Choroid plexus epithelial cell (primary cell): Measurements from ENCODE around the gene C10orf143.
A peak's percentile ranks its signal among the peaks of the same experiment; 100 is the strongest.

Experiments used
- DNase-seq: peaks from one replicate; pipeline ENCODE4 v3.0.0-alpha.2; 2010; ENCODE audit warnings: low read depth
- H3K4me3 ChIP-seq: 2 replicates; pipeline ENCODE4 v1.5.1; 2011; ENCODE audit warnings: low read depth, mild to moderate bottlenecking, control low read depth, low read length, moderate library complexity
- TF ChIP-seq, protein P1 (sequence below): conservative IDR thresholded peaks from 2 replicates; pipeline ENCODE4 v1.5.1; 2011; ENCODE audit warnings: low read depth, mild to moderate bottlenecking, control low read depth, inconsistent platforms, low read length, moderate library complexity

The C10orf143 gene

DNA sequence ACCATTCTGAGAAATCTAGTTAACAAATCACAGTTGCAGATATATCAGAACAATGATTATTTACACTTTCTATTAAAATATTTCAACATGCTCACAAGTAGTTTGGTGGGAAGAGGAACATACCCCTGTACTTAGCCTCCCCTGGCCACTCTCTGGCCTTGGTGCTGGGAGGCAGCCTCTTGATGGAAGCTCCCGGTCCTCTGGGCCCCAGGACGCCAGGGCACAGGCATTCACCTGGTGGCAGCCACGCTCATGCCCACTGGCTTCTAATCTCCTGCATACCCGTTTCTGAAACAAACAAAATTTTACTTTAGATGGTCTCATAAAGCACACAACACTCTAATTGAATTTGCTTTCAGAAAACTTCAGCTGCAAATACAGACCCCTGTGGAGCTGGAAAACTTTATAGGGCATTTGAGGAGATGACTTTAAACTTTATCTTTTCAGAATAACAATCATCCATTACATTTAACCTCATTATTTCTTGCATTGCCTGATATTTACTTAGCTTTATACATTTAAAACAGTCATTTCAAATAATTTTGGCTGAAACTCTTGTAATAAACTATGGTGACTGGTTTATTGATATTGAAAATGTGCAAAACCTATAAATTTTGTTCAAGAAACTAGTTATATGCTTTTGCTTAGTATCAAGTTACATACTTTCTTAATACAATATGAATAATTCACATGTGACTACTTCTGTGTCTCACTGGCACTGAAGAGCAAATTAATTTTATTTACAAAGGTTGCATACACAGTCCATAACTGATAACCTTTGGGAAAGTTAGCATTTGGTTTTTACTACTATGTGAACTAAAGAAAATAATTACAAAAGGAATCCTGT is 30.8 kb downstream of the C10orf143 start:
- TF ChIP-seq, protein P1, sequence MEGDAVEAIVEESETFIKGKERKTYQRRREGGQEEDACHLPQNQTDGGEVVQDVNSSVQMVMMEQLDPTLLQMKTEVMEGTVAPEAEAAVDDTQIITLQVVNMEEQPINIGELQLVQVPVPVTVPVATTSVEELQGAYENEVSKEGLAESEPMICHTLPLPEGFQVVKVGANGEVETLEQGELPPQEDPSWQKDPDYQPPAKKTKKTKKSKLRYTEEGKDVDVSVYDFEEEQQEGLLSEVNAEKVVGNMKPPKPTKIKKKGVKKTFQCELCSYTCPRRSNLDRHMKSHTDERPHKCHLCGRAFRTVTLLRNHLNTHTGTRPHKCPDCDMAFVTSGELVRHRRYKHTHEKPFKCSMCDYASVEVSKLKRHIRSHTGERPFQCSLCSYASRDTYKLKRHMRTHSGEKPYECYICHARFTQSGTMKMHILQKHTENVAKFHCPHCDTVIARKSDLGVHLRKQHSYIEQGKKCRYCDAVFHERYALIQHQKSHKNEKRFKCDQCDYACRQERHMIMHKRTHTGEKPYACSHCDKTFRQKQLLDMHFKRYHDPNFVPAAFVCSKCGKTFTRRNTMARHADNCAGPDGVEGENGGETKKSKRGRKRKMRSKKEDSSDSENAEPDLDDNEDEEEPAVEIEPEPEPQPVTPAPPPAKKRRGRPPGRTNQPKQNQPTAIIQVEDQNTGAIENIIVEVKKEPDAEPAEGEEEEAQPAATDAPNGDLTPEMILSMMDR, result no peak
- no peak overlapping the region for H3K4me3 ChIP-seq
- DNase-seq, result peak; percentile 3

DNA sequence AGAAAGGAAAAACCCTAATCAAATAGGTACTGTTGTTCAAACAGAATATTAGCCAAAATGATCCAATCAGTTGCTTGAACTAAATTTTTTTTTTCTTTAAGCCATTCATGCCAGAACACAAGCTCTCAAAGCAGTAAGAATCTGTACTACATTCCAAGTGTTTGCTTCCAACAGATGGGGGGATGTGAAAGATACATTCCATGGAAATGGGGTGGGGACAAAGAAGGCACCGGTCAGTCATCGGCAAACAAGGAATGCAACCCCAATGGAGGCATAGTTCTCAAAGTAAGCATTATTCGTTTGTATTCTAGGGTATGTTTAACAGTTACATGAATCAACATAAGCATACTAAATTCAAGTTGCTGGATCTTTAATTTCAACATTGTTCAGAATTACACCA is 32.5 kb downstream of the C10orf143 start:
- H3K4me3 ChIP-seq, result no peak overlapping the region
- TF ChIP-seq, protein P1, result no peak
- no peak for DNase-seq

DNA sequence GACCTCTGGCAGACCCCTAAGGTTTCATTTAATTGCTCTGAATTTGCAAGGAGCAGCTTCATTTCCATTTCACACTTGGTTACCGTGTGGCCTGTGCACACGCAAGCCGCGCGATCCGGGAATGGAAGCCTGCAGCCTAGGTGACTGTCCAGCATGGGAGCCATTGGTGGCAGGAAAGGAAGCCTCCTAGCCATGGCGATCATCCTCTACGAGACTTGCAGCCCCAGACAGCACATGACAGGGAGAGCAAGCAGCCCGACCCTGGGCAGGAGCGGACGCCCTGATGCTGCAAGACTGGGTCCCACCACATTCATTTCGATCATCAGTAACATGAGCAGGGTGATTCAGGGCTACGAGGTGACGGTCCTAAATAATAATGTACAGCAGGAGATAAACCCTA is 33.9 kb downstream of the C10orf143 start:
- TF ChIP-seq, protein P1, result no peak
- no peak for DNase-seq
- no peak overlapping the region for H3K4me3 ChIP-seq

DNA sequence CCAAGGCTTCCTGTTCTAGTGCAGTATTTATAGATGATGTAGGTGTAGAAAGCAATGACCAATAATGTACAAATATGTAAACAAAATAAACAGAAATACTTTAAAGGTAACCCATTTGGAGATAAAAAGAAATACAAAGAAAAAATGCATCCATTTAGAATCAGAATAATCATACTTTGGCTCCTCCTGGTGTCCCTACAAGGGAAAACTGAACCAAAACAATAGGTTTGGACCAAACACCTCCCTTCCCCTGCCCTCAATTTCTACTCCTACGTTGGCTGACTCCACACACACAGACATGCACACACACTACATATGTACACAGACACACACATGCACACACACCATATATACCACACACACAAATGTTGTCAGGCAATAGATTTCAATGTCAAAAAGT is 36.0 kb downstream of the C10orf143 start:
- DNase-seq, result no peak
- no peak overlapping the region for H3K4me3 ChIP-seq
- TF ChIP-seq, protein P1, result no peak

DNA sequence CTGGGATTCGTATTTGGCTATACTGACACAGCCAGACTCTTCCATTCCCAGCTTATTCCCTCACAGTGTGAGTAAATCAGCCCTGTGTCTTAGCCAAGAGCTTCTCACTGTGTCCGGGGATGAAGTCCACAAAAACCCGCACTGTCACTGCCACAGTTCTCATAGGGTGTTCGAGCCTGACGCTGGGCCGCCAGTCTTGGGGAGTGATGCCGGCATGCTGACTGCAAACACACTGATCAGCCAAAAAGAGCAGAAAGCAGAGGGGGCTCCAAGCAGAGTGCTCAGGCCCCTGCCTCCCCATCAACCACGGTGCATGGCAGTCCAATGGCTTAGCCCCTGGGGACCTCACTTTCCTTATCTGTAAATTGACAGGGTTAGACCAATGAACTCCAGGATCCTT is 36.7 kb downstream of the C10orf143 start:
- no peak for DNase-seq
- no peak overlapping the region for H3K4me3 ChIP-seq
- TF ChIP-seq, protein P1, result no peak

DNA sequence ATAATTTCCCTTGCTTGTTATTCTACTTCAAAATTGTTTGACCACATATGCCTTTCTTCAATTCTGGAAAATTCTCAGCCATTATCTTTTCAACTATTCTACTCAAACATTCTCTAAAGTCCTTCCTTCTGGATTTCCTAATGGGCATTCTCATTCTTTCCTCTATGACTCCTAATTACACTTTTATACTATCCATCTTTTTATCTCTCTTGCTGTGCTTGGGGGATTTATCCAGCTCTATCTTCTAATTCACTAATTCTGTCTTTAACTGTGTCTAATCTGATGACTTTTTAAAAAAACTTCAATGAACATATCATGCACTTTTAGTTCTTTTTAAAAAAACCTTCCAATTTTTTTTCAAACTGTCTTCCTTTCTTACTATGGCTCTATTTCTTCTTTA is 38.4 kb downstream of the C10orf143 start:
- no peak overlapping the region for H3K4me3 ChIP-seq
- DNase-seq, result no peak
- TF ChIP-seq, protein P1, result no peak

DNA sequence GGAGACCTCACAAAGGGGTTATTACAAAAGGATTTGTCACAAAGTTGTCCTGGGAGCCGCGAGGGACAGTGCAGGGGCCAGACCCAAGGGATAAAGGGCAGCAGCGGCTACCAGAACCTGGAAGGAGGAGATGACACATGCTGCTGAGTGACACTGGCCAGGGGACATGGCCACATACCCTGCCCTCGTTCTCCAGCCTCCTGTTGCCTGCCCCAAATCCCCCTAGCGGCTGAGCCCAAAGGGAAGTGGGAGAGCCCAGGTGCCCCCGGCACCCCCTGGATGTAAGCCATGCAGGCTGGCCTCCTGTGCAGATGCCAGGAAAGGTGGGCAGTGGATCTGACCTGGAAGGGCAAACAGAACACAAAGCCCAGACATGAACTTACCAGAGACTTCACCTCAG is 42.7 kb downstream of the C10orf143 start:
- no peak for DNase-seq
- H3K4me3 ChIP-seq, result no peak overlapping the region
- TF ChIP-seq, protein P1, result no peak
